Body of pancreas (tissue), 4 donors: ENCODE data around the gene TUBGCP5.

Source experiments
- POLR2A ChIP-seq, 3 donors: fragments of 450-650 bp; IDR thresholded peaks; one replicate each; pipeline ENCODE4 v1.6.1; 2016; ENCODE audit warnings: antibody characterized with exemption in 3 of 3, mild to moderate bottlenecking in 2 of 3
- TF ChIP-seq, protein P1 (sequence below), 7 experiments: fragments of 450-650 bp in 4 of 7; fragments of 200-600 bp in 3 of 7; sonication (generic) in 3 of 7; IDR thresholded peaks; one replicate each; pipeline ENCODE4 v1.5.1; 2016 to 2019; ENCODE audit warnings: antibody characterized with exemption in 7 of 7

DNA sequence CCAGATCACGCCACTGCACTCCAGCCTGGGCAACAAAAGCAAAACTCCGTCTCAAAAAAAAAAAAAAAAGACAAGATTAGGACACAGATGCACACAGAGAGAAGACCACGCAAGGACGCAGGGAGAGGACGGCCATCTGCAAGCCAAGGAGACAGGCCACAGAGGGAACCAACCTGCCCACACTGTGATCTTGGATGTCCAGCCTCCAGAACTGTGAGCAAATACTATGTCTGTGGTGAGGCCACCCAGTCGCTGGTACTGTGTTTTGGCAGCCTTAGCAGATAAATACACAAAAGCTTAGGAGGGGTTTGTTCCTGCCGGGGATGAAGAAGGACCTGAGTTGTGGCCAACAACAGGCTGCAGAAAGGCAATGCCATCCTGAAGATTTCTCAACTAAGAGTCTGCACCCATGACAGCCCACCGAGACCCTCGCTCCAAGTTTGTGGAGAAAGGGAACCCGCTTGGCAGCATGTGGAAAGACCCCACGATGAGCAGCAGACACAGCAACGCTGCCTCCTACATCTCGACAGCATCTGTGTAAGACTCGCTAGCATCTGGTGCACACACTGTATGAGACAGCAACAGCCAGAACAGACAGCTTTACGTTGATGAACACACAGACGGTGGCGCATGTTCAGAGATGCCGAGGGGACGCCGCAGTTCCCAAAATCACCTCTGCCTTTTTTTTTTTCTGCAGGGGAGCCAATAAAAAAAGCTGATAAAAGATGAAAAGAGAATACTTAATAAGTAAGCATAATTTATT, 72.9 kb downstream of the TUBGCP5 start:
- TF ChIP-seq, protein P1, sequence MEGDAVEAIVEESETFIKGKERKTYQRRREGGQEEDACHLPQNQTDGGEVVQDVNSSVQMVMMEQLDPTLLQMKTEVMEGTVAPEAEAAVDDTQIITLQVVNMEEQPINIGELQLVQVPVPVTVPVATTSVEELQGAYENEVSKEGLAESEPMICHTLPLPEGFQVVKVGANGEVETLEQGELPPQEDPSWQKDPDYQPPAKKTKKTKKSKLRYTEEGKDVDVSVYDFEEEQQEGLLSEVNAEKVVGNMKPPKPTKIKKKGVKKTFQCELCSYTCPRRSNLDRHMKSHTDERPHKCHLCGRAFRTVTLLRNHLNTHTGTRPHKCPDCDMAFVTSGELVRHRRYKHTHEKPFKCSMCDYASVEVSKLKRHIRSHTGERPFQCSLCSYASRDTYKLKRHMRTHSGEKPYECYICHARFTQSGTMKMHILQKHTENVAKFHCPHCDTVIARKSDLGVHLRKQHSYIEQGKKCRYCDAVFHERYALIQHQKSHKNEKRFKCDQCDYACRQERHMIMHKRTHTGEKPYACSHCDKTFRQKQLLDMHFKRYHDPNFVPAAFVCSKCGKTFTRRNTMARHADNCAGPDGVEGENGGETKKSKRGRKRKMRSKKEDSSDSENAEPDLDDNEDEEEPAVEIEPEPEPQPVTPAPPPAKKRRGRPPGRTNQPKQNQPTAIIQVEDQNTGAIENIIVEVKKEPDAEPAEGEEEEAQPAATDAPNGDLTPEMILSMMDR (IDR thresholded peaks at IDR 0.05) = no peak
- no peak for TF ChIP-seq POLR2A (IDR thresholded peaks at IDR 0.05)
